Right cardiac atrium (tissue), 5 donors: Measurements from ENCODE around the gene NKX6-2. TPM values are rescaled to one million over a fixed set of nuclear protein-coding genes. Genes with fewer than 3 reads are reported as not detected.
"Not testable (repeated sequence)": the region's sequence is repeated elsewhere in the genome, so short reads cannot be mapped to it uniquely, and the experiment has no call there.

Experiments used
- ATAC-seq, 2 donors: fragments of 200-7000 bp; cut with Tn5 transposase; one replicate each; pipeline versions ENCODE4 v1.8.0 to v1.9.1; 2020; ENCODE audit warnings: moderate library complexity in 2 of 2, mild to moderate bottlenecking in 1 of 2
- DNase-seq, 3 donors: peaks; one replicate each; pipeline ENCODE4 v3.0.0-alpha.2; 2020
- H3K27ac ChIP-seq: one replicate; pipeline ENCODE4 v1.5.1; 2013; ENCODE audit warnings: mild to moderate bottlenecking, low read length, control low read depth, moderate library complexity
- H3K27me3 ChIP-seq: one replicate; pipeline ENCODE4 v1.6.1; 2013; ENCODE audit not compliant: control insufficient read depth, insufficient read depth
- H3K4me1 ChIP-seq: one replicate; pipeline ENCODE4 v1.6.1; 2013; ENCODE audit warnings: low read length; ENCODE audit not compliant: control insufficient read depth, insufficient read depth
- H3K4me3 ChIP-seq: one replicate; pipeline ENCODE4 v1.5.1; 2013; ENCODE audit warnings: low read length, control low read depth
- H3K9me3 ChIP-seq: one replicate; pipeline ENCODE4 v1.6.1; 2013; ENCODE audit warnings: low read length; ENCODE audit not compliant: control insufficient read depth
- WGBS: extraction: QIAGEN DNeasy Blood & Tissue Kit; methylation state at CpG from one replicate; pipeline ENCODE4 v1.1.7; 2013; 5-methylcytosine and 5-hydroxymethylcytosine counted together
- intact Hi-C, 4 donors: fragments of 100-400 bp; cut with DNase I; formaldehyde crosslinking; loops; one replicate each; pipeline versions ENCODE4 v1.11.0 to v1.14.0; 2022 to 2023
- polyA plus RNA-seq: library from polyadenylated mRNA; stranded (reverse); fragments of 200-250 nt; gene quantifications from one replicate; pipeline ENCODE4 v1.2.3, GENCODE V29; 2013
- total RNA-seq, 4 donors: library from RNA; stranded (reverse); fragmentation: NEBNext Ultra II Directional; extraction: Animal tissue kit (Norgen Biotek cat#: 25700); gene quantifications; one replicate each; pipeline ENCODE4 v1.2.1, GENCODE V29; 2021
- donor health status: healthy with polysubstance abuse.
- donor health status: DM: no; HTN: yes; CAD: no.
- donor health status: DM: no; HTN: no; CAD: no.
- donor health status: DM: no; HTN: yes; CAD: no; lungs with severe emphysema.
- donor health status: DM: yes; HTN: yes; CAD: no.

Gene NKX6-2
- total and polyA plus RNA-seq, 5 donors, result 0.32 TPM; not detected in 4

GRCh38 chr10:132749371-132749795 is 36.6 kb downstream of the NKX6-2 start:
- 87% methylated on average over 22 of the region's 22 CpGs for WGBS
- no peaks in the 10 kb centered on the region for H3K27me3 ChIP-seq
- ATAC-seq (no peak), DNase-seq (no peak)
- H3K4me3 ChIP-seq, result no peak overlapping the region
- intact Hi-C loops, result no loop called here
- no peaks in the 10 kb centered on the region for H3K4me1 ChIP-seq
- H3K27ac ChIP-seq, result no peak overlapping the region
- no peaks in the 10 kb centered on the region for H3K9me3 ChIP-seq

- Histone ChIP-seq H3K27ac (no peak overlapping the region), H3K4me1 (no peaks in the 10 kb centered on the region), H3K4me3 (no peak overlapping the region), H3K27me3 (no peaks in the 10 kb centered on the region), H3K9me3 (no peaks in the 10 kb centered on the region)
- ATAC-seq, result no peak
- DNase-seq, result no peak
- intact Hi-C loops, result no loop called here
- 87% methylated on average over 36 of the region's 36 CpGs for WGBS
Observed at GRCh38 chr10:132748545-132749370, 37.2 kb downstream of the NKX6-2 start.

- Histone ChIP-seq H3K27ac (no peak overlapping the region), H3K4me3 (no peak overlapping the region), H3K27me3 (no peaks in the 10 kb centered on the region), H3K4me1 (no peaks in the 10 kb centered on the region), H3K9me3 (no peaks in the 10 kb centered on the region)
- no peak for DNase-seq
- no peak for ATAC-seq
- 90% methylated on average over 15 of the region's 15 CpGs for WGBS
- intact Hi-C loops, result no loop called here
Observed at GRCh38 chr10:132748135-132748534, 37.8 kb downstream of the NKX6-2 start.

- Histone ChIP-seq H3K27me3 (no peaks in the 10 kb centered on the region), H3K9me3 (no peaks in the 10 kb centered on the region), H3K27ac (no peak overlapping the region), H3K4me1 (no peaks in the 10 kb centered on the region), H3K4me3 (no peak overlapping the region)
- ATAC-seq (no peak), DNase-seq (no peak)
- 74% methylated on average over 29 of the region's 29 CpGs for WGBS
- intact Hi-C loops, result no loop called here
Observed at GRCh38 chr10:132746801-132747625, 38.9 kb downstream of the NKX6-2 start.

GRCh38 chr10:132746386-132746785 is 39.6 kb downstream of the NKX6-2 start:
- no peaks in the 10 kb centered on the region for H3K9me3 ChIP-seq
- H3K4me1 ChIP-seq, result no peaks in the 10 kb centered on the region
- no peaks in the 10 kb centered on the region for H3K27me3 ChIP-seq
- WGBS, result 90% methylated on average over 14 of the region's 14 CpGs
- intact Hi-C loops, result no loop called here
- H3K27ac ChIP-seq, result no peak overlapping the region
- no peak for DNase-seq
- ATAC-seq, result no peak
- H3K4me3 ChIP-seq, result no peak overlapping the region

GRCh38 chr10:132745971-132746370 is 40.0 kb downstream of the NKX6-2 start:
- H3K4me1 ChIP-seq, result no peaks in the 10 kb centered on the region
- ATAC-seq (no peak), DNase-seq (no peak)
- intact Hi-C loops, result no loop called here
- no peak overlapping the region for H3K27ac ChIP-seq
- H3K27me3 ChIP-seq, result no peaks in the 10 kb centered on the region
- WGBS, result 95% methylated on average over 13 of the region's 13 CpGs
- H3K4me3 ChIP-seq, result no peak overlapping the region
- H3K9me3 ChIP-seq, result no peaks in the 10 kb centered on the region

- no peak for ATAC-seq
- no peaks in the 10 kb centered on the region for H3K9me3 ChIP-seq
- no peak for DNase-seq
- no peak overlapping the region for H3K4me3 ChIP-seq
- intact Hi-C loops, result no loop called here
- H3K4me1 ChIP-seq, result no peaks in the 10 kb centered on the region
- no peak overlapping the region for H3K27ac ChIP-seq
- H3K27me3 ChIP-seq, result no peaks in the 10 kb centered on the region
- WGBS, result 96% methylated on average over 17 of the region's 17 CpGs
Observed at GRCh38 chr10:132745511-132745910, 40.4 kb downstream of the NKX6-2 start.

GRCh38 chr10:132744839-132745238 is 41.1 kb downstream of the NKX6-2 start:
- no peak for ATAC-seq

GRCh38 chr10:132743925-132744490 is 41.9 kb downstream of the NKX6-2 start:
- WGBS, result 90% methylated on average over 18 of the region's 18 CpGs
- no peak for ATAC-seq

More at GRCh38 chr10:132744839-132745238, 41.1 kb downstream of the NKX6-2 start:
- Histone ChIP-seq H3K27me3 (no peaks in the 10 kb centered on the region), H3K9me3 (no peaks in the 10 kb centered on the region), H3K4me1 (no peaks in the 10 kb centered on the region), H3K27ac (no peak overlapping the region), H3K4me3 (no peak overlapping the region)
- intact Hi-C loops, result no loop called here
- WGBS, result 98% methylated on average over 19 of the region's 19 CpGs
- no peak for DNase-seq

GRCh38 chr10:132743196-132743924 is 42.6 kb downstream of the NKX6-2 start:
- intact Hi-C loops, H3K9me3 ChIP-seq, H3K27me3 ChIP-seq, H3K4me3 ChIP-seq, H3K4me1 ChIP-seq, H3K27ac ChIP-seq, ATAC-seq, DNase-seq: not testable (repeated sequence)
- WGBS, result 71% methylated on average over 30 of the region's 30 CpGs

More at GRCh38 chr10:132743925-132744490, 41.9 kb downstream of the NKX6-2 start:
- H3K4me1 ChIP-seq, result no peaks in the 10 kb centered on the region
- intact Hi-C loops, result no loop called here
- H3K9me3 ChIP-seq, result no peaks in the 10 kb centered on the region
- no peak overlapping the region for H3K4me3 ChIP-seq
- DNase-seq, result no peak
- H3K27me3 ChIP-seq, result no peaks in the 10 kb centered on the region
- H3K27ac ChIP-seq, result no peak overlapping the region
